GM12872 (cell line): Measurements from ENCODE around the gene ELAVL4.

Experiments used
- TF ChIP-seq, protein P1 (sequence below): IDR thresholded peaks from 3 replicates; pipeline ENCODE4 v1.5.1; 2011; ENCODE audit warnings: low read depth, mild to moderate bottlenecking, low read length, moderate library complexity; ENCODE audit not compliant: insufficient read depth

Gene ELAVL4

DNA sequence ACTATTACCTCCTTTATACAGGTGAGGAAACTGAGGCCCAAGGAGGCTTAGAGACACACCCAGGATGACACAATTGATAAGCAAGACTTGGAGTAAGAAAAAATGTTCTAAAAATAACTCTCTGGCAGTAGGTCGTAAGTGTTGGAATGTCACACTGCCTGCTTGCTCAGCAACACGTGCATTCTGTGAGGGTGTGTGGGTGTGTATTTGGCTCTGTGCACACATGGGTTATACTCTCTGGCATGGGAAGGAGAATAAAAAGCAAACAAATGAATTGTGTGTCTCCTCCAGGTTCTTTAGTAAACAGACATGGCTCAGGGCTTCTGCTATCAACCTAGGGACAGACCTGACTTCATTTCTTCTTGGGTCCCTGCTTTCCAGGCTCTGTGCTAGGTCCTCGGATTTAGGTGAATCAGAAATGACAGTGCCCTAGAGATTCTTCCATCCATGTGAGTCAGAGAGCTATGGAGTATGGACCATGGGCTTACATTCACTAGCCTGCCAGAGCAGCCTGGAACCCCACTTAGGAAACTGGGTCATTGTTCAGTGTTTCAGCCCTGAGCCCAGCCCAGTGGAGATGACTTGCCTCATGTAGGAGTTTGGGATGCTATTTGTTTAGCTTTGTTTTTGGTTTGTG is 72.4 kb downstream of the ELAVL4 start:
- TF ChIP-seq, protein P1, sequence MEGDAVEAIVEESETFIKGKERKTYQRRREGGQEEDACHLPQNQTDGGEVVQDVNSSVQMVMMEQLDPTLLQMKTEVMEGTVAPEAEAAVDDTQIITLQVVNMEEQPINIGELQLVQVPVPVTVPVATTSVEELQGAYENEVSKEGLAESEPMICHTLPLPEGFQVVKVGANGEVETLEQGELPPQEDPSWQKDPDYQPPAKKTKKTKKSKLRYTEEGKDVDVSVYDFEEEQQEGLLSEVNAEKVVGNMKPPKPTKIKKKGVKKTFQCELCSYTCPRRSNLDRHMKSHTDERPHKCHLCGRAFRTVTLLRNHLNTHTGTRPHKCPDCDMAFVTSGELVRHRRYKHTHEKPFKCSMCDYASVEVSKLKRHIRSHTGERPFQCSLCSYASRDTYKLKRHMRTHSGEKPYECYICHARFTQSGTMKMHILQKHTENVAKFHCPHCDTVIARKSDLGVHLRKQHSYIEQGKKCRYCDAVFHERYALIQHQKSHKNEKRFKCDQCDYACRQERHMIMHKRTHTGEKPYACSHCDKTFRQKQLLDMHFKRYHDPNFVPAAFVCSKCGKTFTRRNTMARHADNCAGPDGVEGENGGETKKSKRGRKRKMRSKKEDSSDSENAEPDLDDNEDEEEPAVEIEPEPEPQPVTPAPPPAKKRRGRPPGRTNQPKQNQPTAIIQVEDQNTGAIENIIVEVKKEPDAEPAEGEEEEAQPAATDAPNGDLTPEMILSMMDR = no peak

DNA sequence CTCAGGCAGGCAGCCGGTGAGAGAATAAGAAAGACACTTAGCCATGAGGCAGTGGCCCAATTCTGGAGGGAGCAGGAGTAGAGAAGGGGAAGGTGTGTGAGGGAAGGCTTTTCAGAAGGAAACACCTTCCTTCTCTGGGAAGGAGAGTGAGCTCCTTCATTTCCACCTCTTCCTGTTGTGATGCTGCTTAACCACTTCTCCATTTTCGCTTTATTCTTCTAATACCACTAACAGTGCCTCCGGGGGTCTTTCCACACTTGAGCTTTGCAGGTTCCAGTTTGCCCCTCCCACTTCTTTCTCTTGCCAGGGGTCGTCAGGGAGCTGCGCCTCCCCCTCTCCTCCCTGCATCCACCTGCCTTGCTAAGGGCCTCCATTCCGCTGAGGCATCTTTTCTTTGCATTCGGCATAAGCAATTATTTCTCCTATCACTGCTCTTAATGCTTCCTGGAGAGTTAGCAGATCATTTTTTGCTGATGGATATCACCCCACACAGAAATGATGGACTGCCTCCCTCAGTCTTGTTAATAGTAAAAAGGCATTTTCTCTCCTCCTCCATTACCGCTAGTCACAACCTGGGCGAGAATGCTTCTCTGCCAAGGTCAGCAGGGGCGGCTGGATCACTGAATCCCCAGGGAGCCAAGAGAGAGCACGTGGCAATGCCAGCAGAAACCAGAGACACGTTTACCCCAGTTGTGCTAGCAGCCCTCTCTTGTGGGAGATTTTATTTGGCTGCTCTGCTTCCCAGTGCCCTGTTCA is 74.8 kb downstream of the ELAVL4 start:
- TF ChIP-seq, protein P1 = no peak

DNA sequence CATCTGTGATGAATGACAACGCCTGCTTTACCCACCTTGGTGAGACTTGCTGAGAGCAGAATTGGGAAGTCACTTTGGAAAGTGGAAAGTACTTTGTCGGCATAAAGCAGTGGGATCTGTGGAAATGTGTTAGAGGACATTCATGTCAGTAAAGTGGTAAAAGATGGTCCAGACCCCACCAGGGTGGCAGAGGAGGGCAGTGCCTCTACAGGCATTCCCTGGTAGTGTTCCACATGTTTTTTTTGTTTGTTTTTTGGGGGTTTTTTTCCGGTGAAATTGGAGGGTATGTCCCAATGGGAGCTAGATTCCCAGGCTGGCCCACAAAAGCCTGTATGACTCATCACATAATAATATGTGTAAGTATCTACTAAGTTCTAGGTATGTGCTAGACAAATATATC is 80.6 kb downstream of the ELAVL4 start:
- TF ChIP-seq, protein P1 = peak; percentile 21; the same call in 1 of the 3 replicates

DNA sequence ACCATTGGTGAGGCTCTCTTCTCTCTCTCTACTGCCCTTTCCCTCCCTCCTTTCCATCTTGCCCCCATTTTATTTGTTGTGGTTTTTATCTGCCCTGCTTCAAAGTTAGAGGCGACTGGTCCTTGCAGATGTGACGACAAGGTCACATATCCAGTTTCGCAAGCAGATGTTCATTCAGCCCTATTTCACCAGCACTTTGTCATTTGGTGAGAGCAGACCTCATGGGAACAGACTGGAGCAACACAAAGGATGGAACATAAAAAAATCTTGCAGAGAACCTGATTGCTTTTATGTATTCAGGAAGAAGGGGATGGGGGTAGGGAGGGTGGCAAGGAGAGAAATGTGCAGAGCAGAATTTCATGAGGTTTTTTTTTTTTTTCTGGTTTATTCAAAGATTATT is 84.3 kb downstream of the ELAVL4 start:
- TF ChIP-seq, protein P1 = no peak

DNA sequence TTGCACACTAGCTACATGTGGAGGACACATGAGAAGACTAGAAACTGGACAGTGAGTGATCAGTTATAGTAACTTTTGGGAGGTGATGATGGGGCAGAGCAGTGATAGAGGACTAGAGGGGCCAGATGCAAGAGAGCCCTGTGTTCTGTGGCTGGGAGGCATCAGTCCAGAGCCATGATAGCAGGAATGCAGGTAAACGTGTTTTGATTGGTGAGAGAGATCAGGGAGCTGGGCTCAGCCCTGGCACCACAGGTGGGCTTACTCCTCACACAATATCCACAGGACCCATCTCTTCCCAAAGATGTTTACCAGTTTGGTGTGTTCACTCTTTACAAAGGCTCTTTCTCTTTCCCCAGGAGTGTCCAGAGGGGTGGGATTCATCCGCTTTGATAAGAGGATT is 86.5 kb downstream of the ELAVL4 start:
- TF ChIP-seq, protein P1 = no peak

DNA sequence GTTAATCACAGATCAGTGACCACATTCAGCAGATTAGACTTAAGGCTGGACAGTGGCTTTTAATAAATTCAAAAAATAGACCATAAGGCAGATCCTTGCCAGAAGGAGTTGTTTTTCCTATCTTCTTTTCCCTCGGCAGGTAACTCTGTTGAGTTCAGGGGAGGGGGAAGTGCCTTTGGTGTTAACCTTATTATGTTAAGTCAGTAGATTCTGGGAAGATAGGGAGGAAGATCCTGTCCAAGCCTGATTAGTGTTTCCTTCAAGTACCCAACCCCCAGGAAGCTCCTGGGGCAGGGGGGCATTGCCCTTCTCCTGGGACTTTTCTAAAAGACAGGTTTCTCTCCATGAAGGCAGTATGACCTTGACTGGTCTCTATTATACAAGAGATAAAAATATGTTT is 87.4 kb downstream of the ELAVL4 start:
- TF ChIP-seq, protein P1 = no peak

DNA sequence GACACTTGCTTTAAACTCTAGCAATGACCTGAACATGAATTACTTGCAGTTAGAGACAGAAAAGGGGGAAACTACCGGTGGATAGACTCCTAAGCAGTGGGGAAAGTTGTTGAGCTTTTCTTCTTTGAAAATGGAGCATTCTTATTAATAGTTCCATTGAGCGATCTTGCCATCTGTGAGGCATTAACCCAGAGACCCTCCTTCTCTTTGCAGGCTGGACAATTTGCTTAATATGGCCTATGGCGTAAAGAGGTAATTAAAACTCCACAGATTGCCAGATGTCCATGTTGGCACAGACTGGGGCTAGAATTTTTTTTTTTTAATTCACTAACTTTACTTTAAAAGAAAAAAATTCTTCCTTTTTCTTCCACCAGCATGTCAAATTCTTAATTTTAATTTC is 88.5 kb downstream of the ELAVL4 start:
- TF ChIP-seq, protein P1 = no peak
